T-helper 2 cell treated with Interferon-gamma antibody and Interleukin-4, amounts not matched to agents 5 μg/mL and 100 μg/mL, for 36 hours (primary cell): ENCODE results near the gene POTEH.
"Not testable (repeated sequence)": the region's sequence is repeated elsewhere in the genome, so short reads cannot be mapped to it uniquely, and the experiment has no call there.

ENCODE experiments used
- DNase-seq: peaks from one replicate; pipeline ENCODE4 v3.0.0; 2021; ENCODE audit warnings: low spot score
- H3K27ac Mint-ChIP-seq: one replicate; pipeline ENCODE4 v1.8.0; 2021; ENCODE audit warnings: mild to moderate bottlenecking, mixed read lengths
- H3K27me3 Mint-ChIP-seq: one replicate; pipeline ENCODE4 v1.8.0; 2021; ENCODE audit warnings: low read depth, mixed read lengths
- H3K36me3 Mint-ChIP-seq: one replicate; pipeline ENCODE4 v1.8.0; 2021; ENCODE audit warnings: low read depth, mixed read lengths
- H3K4me1 Mint-ChIP-seq: one replicate; pipeline ENCODE4 v1.8.0; 2021; ENCODE audit warnings: low read depth, mixed read lengths
- H3K4me3 Mint-ChIP-seq: one replicate; pipeline ENCODE4 v1.8.0; 2022; ENCODE audit warnings: mild to moderate bottlenecking, moderate library complexity, mixed read lengths
- H3K9me3 Mint-ChIP-seq: one replicate; pipeline ENCODE4 v1.8.0; 2021; ENCODE audit warnings: mixed read lengths

Gene POTEH

GRCh38 chr22:15760388-15761150, 70.7 kb downstream of the POTEH start:
- not testable (repeated sequence) for DNase-seq, H3K27ac Mint-ChIP-seq, H3K4me3 Mint-ChIP-seq, H3K36me3 Mint-ChIP-seq, H3K9me3 Mint-ChIP-seq, H3K27me3 Mint-ChIP-seq, H3K4me1 Mint-ChIP-seq

- not testable (repeated sequence) for H3K4me3 Mint-ChIP-seq, DNase-seq, H3K27ac Mint-ChIP-seq, H3K4me1 Mint-ChIP-seq, H3K36me3 Mint-ChIP-seq, H3K27me3 Mint-ChIP-seq, H3K9me3 Mint-ChIP-seq
These were observed 71.4 kb downstream of the POTEH start for GRCh38 chr22:15761151-15761777.

- not testable (repeated sequence) for H3K27ac Mint-ChIP-seq, H3K9me3 Mint-ChIP-seq, DNase-seq, H3K4me1 Mint-ChIP-seq, H3K27me3 Mint-ChIP-seq, H3K36me3 Mint-ChIP-seq, H3K4me3 Mint-ChIP-seq
These were observed 73.7 kb downstream of the POTEH start for GRCh38 chr22:15763559-15763958.
